GM13976 (cell line): Measurements from ENCODE around the gene LRRC4B.

Experiments used
- DNase-seq: peaks from one replicate; pipeline ENCODE4 v3.0.0; 2012; ENCODE audit warnings: low spot score
- CTCF ChIP-seq: IDR thresholded peaks from 2 replicates; pipeline ENCODE4 v1.5.1; 2012; ENCODE audit warnings: borderline replicate concordance, mild to moderate bottlenecking; ENCODE audit not compliant: insufficient read depth; ENCODE audit errors: extremely low read depth, missing control alignments, control extremely low read depth
- in situ Hi-C: fragments of 300-500 bp; cut with MboI; formaldehyde crosslinking; loops from one replicate; pipeline ENCODE4 v1.12.0; 2022; ENCODE audit warnings: low sequenced_read_pairs, mixed read lengths, inconsistent platforms; ENCODE audit not compliant: unreplicated experiment

Gene LRRC4B

DNA sequence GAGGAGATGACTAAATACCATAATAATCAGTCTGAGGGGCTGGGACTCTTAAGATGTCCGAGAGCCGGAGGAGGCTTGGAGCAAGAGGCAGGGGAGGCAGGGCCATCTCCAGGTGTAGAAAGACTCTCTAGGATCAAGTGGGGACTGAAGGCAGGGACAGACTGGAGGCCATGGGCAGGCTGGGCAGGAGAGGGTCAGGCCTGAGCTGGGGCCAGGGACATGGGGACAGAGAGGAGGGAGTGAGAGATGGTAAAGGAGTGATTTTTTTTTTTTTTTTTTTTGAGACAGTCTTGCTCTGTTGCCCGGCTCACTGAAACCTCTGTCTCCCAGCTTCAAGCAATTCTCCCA lies 59.4 kb downstream of the LRRC4B start:
- in situ Hi-C loops: no loop called here
- no peak for DNase-seq
- TF ChIP-seq CTCF: no peak

GRCh38 chr19:50507376-50507775 lies 60.9 kb downstream of the LRRC4B start:
- in situ Hi-C loops: no loop called here
- no peak for TF ChIP-seq CTCF
- no peak for DNase-seq

DNA sequence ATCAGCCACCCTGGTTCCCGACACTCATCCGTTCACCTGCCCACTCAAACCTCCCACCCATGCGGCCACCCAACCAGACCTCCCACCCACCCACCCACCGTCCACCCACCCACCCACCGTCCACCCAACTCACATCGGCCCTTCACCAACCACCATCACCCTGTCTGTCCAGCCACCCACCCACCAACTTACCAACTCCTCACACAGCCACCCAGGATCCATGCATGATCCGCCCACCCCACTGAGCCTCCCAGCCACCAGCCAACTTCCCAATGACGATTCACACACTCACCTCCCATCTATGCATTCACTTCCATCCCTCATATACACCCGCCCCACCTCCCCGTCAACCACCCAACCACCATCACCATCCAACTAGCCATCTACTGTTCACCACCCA lies 61.5 kb downstream of the LRRC4B start:
- TF ChIP-seq CTCF: no peak
- in situ Hi-C loops: no loop called here
- no peak for DNase-seq

GRCh38 chr19:50505856-50506611 lies 62.2 kb downstream of the LRRC4B start:
- no peak for TF ChIP-seq CTCF
- in situ Hi-C loops: no loop called here
- no peak for DNase-seq

GRCh38 chr19:50501568-50502475 lies 66.4 kb downstream of the LRRC4B start:
- no peak for DNase-seq
- in situ Hi-C loops: no loop called here
- no peak for TF ChIP-seq CTCF

- no peak for TF ChIP-seq CTCF
- DNase-seq: no peak
- in situ Hi-C loops: no loop called here
These were observed 67.1 kb downstream of the LRRC4B start for GRCh38 chr19:50501186-50501567.
